ENCODE results near the gene PTPRG.

The PTPRG gene

GRCh38 chr3:62325896-62326295, 764.5 kb downstream of the PTPRG start:
- TF ChIP-seq REST (IDR thresholded peaks at IDR 0.05; ENCODE audit: insufficient read depth in 1 of 2, low read depth in 2 of 2, low read length in 2 of 2) (no peak), TAF1 (IDR thresholded peaks at IDR 0.05; ENCODE audit: borderline replicate concordance, insufficient read depth, low read length) (no peak), FOXP2 (optimal IDR thresholded peaks at IDR 0.05; ENCODE audit: borderline replicate concordance, extremely low read depth, extremely low read length, insufficient read depth) (no peak)

GRCh38 chr3:62329971-62330370, 768.6 kb downstream of the PTPRG start:
- TF ChIP-seq POLR2AphosphoS5 (IDR thresholded peaks at IDR 0.05; ENCODE audit: low read depth, low read length), result no peak
- no peak for TF ChIP-seq REST (IDR thresholded peaks at IDR 0.05; ENCODE audit: insufficient read depth in 1 of 2, low read depth in 2 of 2, low read length in 2 of 2)
- TF ChIP-seq TAF1 (IDR thresholded peaks at IDR 0.05; ENCODE audit: borderline replicate concordance, insufficient read depth, low read length), result no peak
- TF ChIP-seq SIN3A (IDR thresholded peaks at IDR 0.05; ENCODE audit: borderline replicate concordance, insufficient read depth, low read length), result no peak
- TF ChIP-seq FOXP2 (optimal IDR thresholded peaks at IDR 0.05; ENCODE audit: borderline replicate concordance, extremely low read depth, extremely low read length, insufficient read depth), result no peak

DNA sequence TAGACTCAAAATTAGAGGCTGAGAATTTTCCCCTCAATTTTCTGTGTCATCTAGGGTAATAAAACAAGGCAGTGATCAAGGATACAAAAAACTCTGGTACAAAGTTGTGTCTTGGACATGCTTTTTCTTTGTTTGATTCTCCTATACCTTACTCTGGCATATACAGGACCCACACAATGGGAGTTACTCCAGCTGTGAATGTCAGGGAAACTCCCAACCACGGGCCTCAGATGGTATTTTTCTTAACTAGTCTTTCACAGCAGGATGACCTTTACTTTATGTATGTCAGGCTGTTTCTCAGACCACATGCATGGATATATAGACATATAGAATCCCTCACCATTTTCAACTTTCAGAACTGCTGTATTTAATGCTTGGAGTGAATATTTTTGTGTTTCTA, 770.6 kb downstream of the PTPRG start:
- TF ChIP-seq POLR2AphosphoS5 (IDR thresholded peaks at IDR 0.05; ENCODE audit: low read depth, low read length), result no peak
- no peak for TF ChIP-seq TAF1 (IDR thresholded peaks at IDR 0.05; ENCODE audit: borderline replicate concordance, insufficient read depth, low read length)
- no peak for TF ChIP-seq SIN3A (IDR thresholded peaks at IDR 0.05; ENCODE audit: borderline replicate concordance, insufficient read depth, low read length)
- TF ChIP-seq REST (IDR thresholded peaks at IDR 0.05; ENCODE audit: insufficient read depth in 1 of 2, low read depth in 2 of 2, low read length in 2 of 2), result no peak
- no peak for TF ChIP-seq FOXP2 (optimal IDR thresholded peaks at IDR 0.05; ENCODE audit: borderline replicate concordance, extremely low read depth, extremely low read length, insufficient read depth)

DNA sequence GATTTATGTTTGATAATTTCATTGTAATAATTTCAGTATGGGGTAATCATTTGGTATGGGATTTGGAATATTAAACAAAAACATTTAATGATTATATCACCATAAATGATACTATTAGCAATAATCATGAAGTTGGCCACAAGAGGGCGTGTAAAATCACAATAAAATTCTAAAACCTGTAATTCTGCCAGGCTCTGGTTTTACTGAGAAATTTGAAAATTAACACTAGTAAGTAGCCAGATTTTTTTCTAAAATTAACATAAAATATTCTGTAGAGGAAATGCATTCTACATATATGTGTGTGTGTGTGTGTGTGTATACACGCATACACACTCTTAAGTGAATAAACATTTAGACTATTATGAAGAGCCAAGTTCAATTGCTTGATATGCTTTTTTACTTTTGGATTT, 771.5 kb downstream of the PTPRG start:
- TF ChIP-seq TAF1 (IDR thresholded peaks at IDR 0.05; ENCODE audit: borderline replicate concordance, insufficient read depth, low read length), result no peak
- TF ChIP-seq REST (IDR thresholded peaks at IDR 0.05; ENCODE audit: insufficient read depth in 1 of 2, low read depth in 2 of 2, low read length in 2 of 2), result no peak
- TF ChIP-seq FOXP2 (optimal IDR thresholded peaks at IDR 0.05; ENCODE audit: borderline replicate concordance, extremely low read depth, extremely low read length, insufficient read depth), result no peak
- TF ChIP-seq SIN3A (IDR thresholded peaks at IDR 0.05; ENCODE audit: borderline replicate concordance, insufficient read depth, low read length), result no peak
- TF ChIP-seq POLR2AphosphoS5 (IDR thresholded peaks at IDR 0.05; ENCODE audit: low read depth, low read length), result no peak

DNA sequence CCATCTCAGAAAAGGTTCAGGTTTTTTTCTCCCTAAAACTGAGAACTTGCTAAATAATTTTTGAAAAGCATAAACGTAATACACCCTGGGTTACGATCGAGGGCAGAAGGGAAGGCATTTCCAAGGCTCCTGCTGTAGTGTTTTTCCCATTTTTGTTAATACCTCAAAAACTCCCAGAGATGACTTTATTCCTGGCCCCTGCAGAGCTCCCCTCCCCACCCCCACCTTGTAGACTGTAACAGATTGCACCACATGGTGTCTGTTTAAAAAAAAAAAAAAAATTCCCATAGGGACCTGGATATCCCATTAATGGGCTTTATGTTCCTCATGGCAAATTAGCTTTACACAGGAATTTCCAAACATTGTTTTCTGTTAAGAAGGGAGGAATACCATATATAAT, 773.8 kb downstream of the PTPRG start:
- no peak for TF ChIP-seq FOXP2 (optimal IDR thresholded peaks at IDR 0.05; ENCODE audit: borderline replicate concordance, extremely low read depth, extremely low read length, insufficient read depth)
- no peak for TF ChIP-seq POLR2AphosphoS5 (IDR thresholded peaks at IDR 0.05; ENCODE audit: low read depth, low read length)
- TF ChIP-seq REST (IDR thresholded peaks at IDR 0.05; ENCODE audit: insufficient read depth in 1 of 2, low read depth in 2 of 2, low read length in 2 of 2), result no peak
- no peak for TF ChIP-seq SIN3A (IDR thresholded peaks at IDR 0.05; ENCODE audit: borderline replicate concordance, insufficient read depth, low read length)
- TF ChIP-seq TAF1 (IDR thresholded peaks at IDR 0.05; ENCODE audit: borderline replicate concordance, insufficient read depth, low read length), result no peak

Measured in PFSK-1 (cell line).